ENCODE results near the gene ACAP2.

The ACAP2 gene

DNA sequence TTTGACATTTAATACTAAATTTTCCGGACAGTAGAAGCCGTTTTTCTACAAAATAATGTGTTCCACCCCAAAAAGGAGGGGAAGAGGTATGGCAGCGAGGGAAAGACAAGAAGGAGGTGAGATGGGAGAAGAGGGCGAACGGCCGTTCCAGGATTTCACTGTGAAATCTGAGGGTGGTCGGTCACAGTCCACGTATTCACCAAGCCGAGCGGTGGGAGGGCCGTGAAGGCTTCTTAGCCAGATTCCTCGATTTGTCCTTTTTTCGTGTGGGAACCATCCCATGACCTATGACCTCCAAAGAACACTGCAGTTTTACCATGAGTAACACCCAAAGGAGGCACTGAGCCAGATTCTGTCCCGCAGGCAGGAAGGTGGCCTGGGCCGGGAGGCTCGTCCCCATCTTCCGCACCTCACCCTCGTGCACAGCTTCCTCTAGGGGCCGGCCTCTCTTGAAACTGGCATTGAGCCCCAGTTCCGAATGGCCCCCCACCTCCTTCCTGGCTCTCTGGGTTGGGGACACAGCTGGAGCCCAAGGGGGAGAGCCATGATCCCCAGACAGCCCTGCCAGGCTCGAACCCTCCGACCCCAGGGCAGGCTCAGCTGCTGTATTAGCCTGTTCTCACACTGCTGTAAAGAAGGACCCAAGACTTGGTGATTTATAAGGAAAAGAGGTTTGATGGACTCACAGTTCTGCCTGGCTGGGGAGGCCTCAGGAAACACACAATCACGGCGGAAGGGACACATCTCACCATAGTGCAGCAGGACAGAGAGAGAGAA lies 195.5 kb downstream of the ACAP2 start:
- DNase-seq (ENCODE audit: low read depth), result no peak
- no peak overlapping the region for H3K4me3 ChIP-seq (ENCODE audit: low read depth, low read length)
- TF ChIP-seq MYC (IDR thresholded peaks at IDR 0.05; ENCODE audit: low read depth, low read length) (no peak), POLR2A (IDR thresholded peaks at IDR 0.05; ENCODE audit: extremely low read depth, insufficient read length) (no peak)
- TF ChIP-seq, protein P1, sequence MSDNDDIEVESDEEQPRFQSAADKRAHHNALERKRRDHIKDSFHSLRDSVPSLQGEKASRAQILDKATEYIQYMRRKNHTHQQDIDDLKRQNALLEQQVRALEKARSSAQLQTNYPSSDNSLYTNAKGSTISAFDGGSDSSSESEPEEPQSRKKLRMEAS (IDR thresholded peaks at IDR 0.05; ENCODE audit: low read depth, low read length), result no peak
- TF ChIP-seq, protein P2, sequence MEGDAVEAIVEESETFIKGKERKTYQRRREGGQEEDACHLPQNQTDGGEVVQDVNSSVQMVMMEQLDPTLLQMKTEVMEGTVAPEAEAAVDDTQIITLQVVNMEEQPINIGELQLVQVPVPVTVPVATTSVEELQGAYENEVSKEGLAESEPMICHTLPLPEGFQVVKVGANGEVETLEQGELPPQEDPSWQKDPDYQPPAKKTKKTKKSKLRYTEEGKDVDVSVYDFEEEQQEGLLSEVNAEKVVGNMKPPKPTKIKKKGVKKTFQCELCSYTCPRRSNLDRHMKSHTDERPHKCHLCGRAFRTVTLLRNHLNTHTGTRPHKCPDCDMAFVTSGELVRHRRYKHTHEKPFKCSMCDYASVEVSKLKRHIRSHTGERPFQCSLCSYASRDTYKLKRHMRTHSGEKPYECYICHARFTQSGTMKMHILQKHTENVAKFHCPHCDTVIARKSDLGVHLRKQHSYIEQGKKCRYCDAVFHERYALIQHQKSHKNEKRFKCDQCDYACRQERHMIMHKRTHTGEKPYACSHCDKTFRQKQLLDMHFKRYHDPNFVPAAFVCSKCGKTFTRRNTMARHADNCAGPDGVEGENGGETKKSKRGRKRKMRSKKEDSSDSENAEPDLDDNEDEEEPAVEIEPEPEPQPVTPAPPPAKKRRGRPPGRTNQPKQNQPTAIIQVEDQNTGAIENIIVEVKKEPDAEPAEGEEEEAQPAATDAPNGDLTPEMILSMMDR (IDR thresholded peaks at IDR 0.05; ENCODE audit: low read depth, low read length), result no peak

DNA sequence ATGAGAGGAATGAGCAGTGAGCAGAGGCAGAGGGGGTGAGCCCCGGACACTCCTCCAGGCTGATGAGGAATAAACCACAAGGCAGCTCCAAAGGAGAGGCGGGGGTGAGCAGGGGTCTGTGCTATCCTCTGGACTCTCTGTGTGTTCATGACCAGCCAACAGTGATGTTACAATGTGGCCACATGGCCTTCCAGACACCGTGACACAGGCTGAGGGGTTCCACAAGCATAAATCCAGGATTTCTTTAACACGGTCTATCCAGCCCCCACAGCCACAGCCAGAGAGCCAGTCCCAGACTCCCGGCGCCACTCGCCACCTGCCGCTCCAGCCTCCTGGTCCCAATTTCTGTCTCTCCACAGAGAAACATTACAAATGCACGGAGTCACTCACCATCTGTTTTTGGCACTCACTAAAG lies 196.2 kb downstream of the ACAP2 start:
- TF ChIP-seq, protein P1 (IDR thresholded peaks at IDR 0.05; ENCODE audit: low read depth, low read length), result no peak
- TF ChIP-seq, protein P2 (IDR thresholded peaks at IDR 0.05; ENCODE audit: low read depth, low read length), result no peak
- TF ChIP-seq MYC (IDR thresholded peaks at IDR 0.05; ENCODE audit: low read depth, low read length), result no peak
- TF ChIP-seq POLR2A (IDR thresholded peaks at IDR 0.05; ENCODE audit: extremely low read depth, insufficient read length), result no peak
- no peak overlapping the region for H3K4me3 ChIP-seq (ENCODE audit: low read depth, low read length)
- DNase-seq (ENCODE audit: low read depth), result no peak

DNA sequence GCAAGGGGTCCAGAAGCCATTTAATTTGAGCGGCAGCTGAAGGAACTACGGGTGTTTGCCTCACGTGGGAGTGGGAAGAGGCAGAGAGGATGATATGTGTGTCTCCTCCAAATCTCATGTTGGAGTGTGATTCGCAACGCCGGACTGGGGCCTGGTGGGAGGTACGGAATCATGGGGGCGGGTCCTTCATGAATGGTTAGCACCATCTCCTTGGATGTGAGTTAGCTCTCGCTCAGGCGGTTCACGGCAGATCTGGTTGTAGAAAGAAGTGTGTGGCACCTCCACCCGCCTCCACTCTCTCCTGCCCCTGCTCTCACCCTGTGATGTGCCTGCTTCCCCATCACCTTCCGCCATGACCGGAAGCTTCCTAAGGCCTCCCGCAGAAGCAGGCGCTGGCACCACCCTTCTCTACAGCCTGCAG lies 197.3 kb downstream of the ACAP2 start:
- TF ChIP-seq POLR2A (IDR thresholded peaks at IDR 0.05; ENCODE audit: extremely low read depth, insufficient read length) (no peak), MYC (IDR thresholded peaks at IDR 0.05; ENCODE audit: low read depth, low read length) (no peak)
- TF ChIP-seq, protein P2 (IDR thresholded peaks at IDR 0.05; ENCODE audit: low read depth, low read length), result no peak
- TF ChIP-seq, protein P1 (IDR thresholded peaks at IDR 0.05; ENCODE audit: low read depth, low read length), result no peak
- no peak for DNase-seq (ENCODE audit: low read depth)
- H3K4me3 ChIP-seq (ENCODE audit: low read depth, low read length), result no peak overlapping the region

DNA sequence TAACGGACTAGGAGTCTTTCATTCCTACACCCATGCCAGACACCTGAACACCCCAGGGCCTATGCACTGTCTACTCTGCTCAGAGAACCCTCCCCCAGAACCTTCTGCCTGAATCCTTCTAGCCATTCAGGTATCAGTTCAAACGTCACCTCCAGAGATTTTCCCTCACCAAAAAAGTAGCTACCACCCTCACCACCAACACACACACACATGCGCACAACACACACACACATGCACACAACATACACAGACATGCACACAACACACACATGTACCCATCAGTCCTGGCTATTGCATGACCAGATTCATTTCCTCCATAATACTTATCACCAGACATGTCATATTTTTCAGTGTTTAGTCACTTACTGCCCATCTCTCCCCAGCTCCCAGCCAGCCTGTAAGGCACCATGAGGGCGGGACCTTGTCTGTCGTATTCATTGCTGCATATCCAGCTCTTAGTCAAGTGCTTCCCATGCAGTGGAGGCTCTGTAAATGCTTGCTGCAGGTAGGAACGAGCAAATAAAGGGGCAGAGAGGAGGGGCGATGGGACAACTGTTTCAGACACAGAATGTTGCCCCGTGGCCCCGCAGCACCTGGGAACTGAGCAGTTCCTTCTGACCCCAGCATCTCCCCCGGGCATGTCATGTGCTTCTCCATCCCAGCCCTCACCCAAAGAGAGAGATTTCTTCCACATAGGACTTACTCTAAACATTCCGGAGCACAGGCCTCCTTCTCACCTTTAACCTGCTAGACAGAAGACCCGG lies 201.0 kb downstream of the ACAP2 start:
- TF ChIP-seq MYC (IDR thresholded peaks at IDR 0.05; ENCODE audit: low read depth, low read length), result no peak
- TF ChIP-seq POLR2A (IDR thresholded peaks at IDR 0.05; ENCODE audit: extremely low read depth, insufficient read length), result no peak
- TF ChIP-seq, protein P1 (IDR thresholded peaks at IDR 0.05; ENCODE audit: low read depth, low read length), result no peak
- TF ChIP-seq, protein P2 (IDR thresholded peaks at IDR 0.05; ENCODE audit: low read depth, low read length), result no peak
- no peak for DNase-seq (ENCODE audit: low read depth)
- no peak overlapping the region for H3K4me3 ChIP-seq (ENCODE audit: low read depth, low read length)

DNA sequence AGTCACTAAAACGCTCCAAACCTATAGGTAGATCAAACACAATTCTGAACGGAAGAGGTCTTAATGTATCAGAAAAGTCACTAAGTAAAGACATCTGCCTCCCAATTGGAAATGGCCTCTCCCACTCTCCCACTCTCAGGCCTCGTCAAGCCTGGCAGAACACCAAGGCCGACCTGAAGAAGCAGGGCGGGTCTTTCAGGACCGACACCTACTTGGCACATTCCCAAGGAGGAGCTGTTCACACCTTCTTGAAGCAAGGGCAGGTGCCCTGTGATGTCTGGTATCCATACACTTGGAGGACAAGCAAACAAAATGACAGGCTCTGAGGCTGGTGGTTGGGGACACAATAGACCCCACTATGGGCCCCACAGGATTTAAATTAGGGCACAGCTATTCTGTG lies 201.9 kb downstream of the ACAP2 start:
- H3K4me3 ChIP-seq (ENCODE audit: low read depth, low read length), result no peak overlapping the region
- DNase-seq (ENCODE audit: low read depth), result no peak
- TF ChIP-seq, protein P1 (IDR thresholded peaks at IDR 0.05; ENCODE audit: low read depth, low read length), result no peak
- TF ChIP-seq, protein P2 (IDR thresholded peaks at IDR 0.05; ENCODE audit: low read depth, low read length), result no peak
- TF ChIP-seq MYC (IDR thresholded peaks at IDR 0.05; ENCODE audit: low read depth, low read length) (no peak), POLR2A (IDR thresholded peaks at IDR 0.05; ENCODE audit: extremely low read depth, insufficient read length) (no peak)

All from NB4 (cell line).